Activated CD8-positive, alpha-beta T cell treated with anti-CD3 and anti-CD28 coated beads for 36 hours (primary cell): Measurements from ENCODE around the gene B4GALT5. TPM values are rescaled to one million over a fixed set of nuclear protein-coding genes. Genes with fewer than 3 reads are reported as not detected.

Experiments
- ATAC-seq: fragments of 200-7000 bp; cut with Tn5 transposase; one replicate; pipeline ENCODE4 v1.10.0; 2021; ENCODE audit warnings: mild to moderate bottlenecking, moderate library complexity
- CTCF ChIA-PET: fragments of 350-600 bp; sonication (Branson Sonifier 250); formaldehyde crosslinking; loops from one replicate; lab custom pipeline; 2021; ENCODE audit warnings: antibody characterized with exemption; lab: Charles Lee
- POLR2A ChIA-PET: fragments of 350-600 bp; sonication (Branson Sonifier 250); formaldehyde crosslinking; loops from one replicate; lab custom pipeline; 2021; ENCODE audit warnings: antibody characterized with exemption; lab: Charles Lee
- DNase-seq: peaks from one replicate; pipeline ENCODE4 v3.0.0-alpha.2; 2020
- H3K27ac Mint-ChIP-seq: one replicate; pipeline ENCODE4 v1.8.0; 2021; ENCODE audit warnings: mild to moderate bottlenecking, mixed read lengths
- H3K27me3 Mint-ChIP-seq: one replicate; pipeline ENCODE4 v1.8.0; 2021; ENCODE audit warnings: mixed read lengths
- H3K36me3 Mint-ChIP-seq: one replicate; pipeline ENCODE4 v1.8.0; 2021; ENCODE audit warnings: low read depth, mixed read lengths
- H3K4me1 Mint-ChIP-seq: one replicate; pipeline ENCODE4 v1.8.0; 2021; ENCODE audit warnings: low read depth, mixed read lengths
- H3K4me3 Mint-ChIP-seq: one replicate; pipeline ENCODE4 v1.8.0; 2021; ENCODE audit warnings: mild to moderate bottlenecking, moderate library complexity, mixed read lengths
- H3K9me3 Mint-ChIP-seq: one replicate; pipeline ENCODE4 v1.8.0; 2021; ENCODE audit warnings: mixed read lengths
- CTCF ChIP-seq: fragments of 200-600 bp; IDR thresholded peaks from one replicate; pipeline ENCODE4 v1.8.0; 2022; ENCODE audit warnings: antibody characterized with exemption, mild to moderate bottlenecking
- intact Hi-C: fragments of 100-400 bp; cut with micrococcal nuclease; formaldehyde crosslinking; loops from one replicate; pipeline ENCODE4 v1.10.0; 2022
- total RNA-seq, 2 experiments: library from RNA; stranded (reverse); gene quantifications; one replicate each; pipeline ENCODE4 v1.2.3, GENCODE V29; 2021

Gene B4GALT5
- total RNA-seq, 2 experiments from 2014 or later, result 16.5 to 16.8 TPM

- H3K4me3 Mint-ChIP-seq, result no peak overlapping the region
- ATAC-seq, result no peak
- no peak for DNase-seq
- H3K9me3 Mint-ChIP-seq, result peaks cover 7% of the 10 kb centered on the region
- ChIA-PET POLR2A (interaction anchor here (1.3 kb wide), 1 partner anchor 338 kb away, joined by 4 read pairs; no protein-coding TSS in a partner anchor), CTCF (interaction anchor here (0.6 to 1.8 kb wide), 4 partner anchors 83 to 247 kb away, joined by 3 to 5 read pairs (median 4); no protein-coding TSS in a partner anchor)
- peaks cover 2% of the 10 kb centered on the region for H3K4me1 Mint-ChIP-seq
- H3K27ac Mint-ChIP-seq, result no peak overlapping the region
- H3K27me3 Mint-ChIP-seq, result peaks cover 13% of the 10 kb centered on the region
- intact Hi-C loops, result no loop called here
- no peaks in the 10 kb centered on the region for H3K36me3 Mint-ChIP-seq
- no peak for TF ChIP-seq CTCF
Measured at GRCh38 chr20:49624317-49624716, 89.4 kb downstream of the B4GALT5 start.

- DNase-seq (no peak), ATAC-seq (no peak)
- POLR2A ChIA-PET, result no interaction called here
- Mint-ChIP-seq H3K4me3 (no peak overlapping the region), H3K9me3 (peaks cover 5% of the 10 kb centered on the region), H3K27ac (no peak overlapping the region), H3K36me3 (no peaks in the 10 kb centered on the region), H3K27me3 (peaks cover 13% of the 10 kb centered on the region), H3K4me1 (peaks cover 2% of the 10 kb centered on the region)
- no peak for TF ChIP-seq CTCF
- intact Hi-C loops, result no loop called here
- CTCF ChIA-PET, result interaction anchor here (0.6 to 1.8 kb wide), 2 partner anchors 15 to 224 kb away, joined by 4 to 5 read pairs; no protein-coding TSS in a partner anchor
Measured at GRCh38 chr20:49622243-49622642, 91.4 kb downstream of the B4GALT5 start.

GRCh38 chr20:49620364-49621240 lies 93.1 kb downstream of the B4GALT5 start:
- no peak overlapping the region for H3K27ac Mint-ChIP-seq
- intact Hi-C loops, result no loop called here

GRCh38 chr20:49619113-49620048 lies 94.3 kb downstream of the B4GALT5 start:
- Mint-ChIP-seq H3K4me3 (no peak overlapping the region), H3K9me3 (peaks cover 5% of the 10 kb centered on the region), H3K27ac (no peak overlapping the region), H3K27me3 (peaks cover 7% of the 10 kb centered on the region), H3K36me3 (no peaks in the 10 kb centered on the region), H3K4me1 (no peaks in the 10 kb centered on the region)
- intact Hi-C loops, result loop anchor here (10.0 kb wide), 2 partner anchors 105 to 305 kb away; no protein-coding TSS in a partner anchor
- no peak for TF ChIP-seq CTCF
- ChIA-PET POLR2A (no interaction called here), CTCF (interaction anchor here (1.0 to 1.7 kb wide), 4 partner anchors 9 to 226 kb away, joined by 4 to 11 read pairs (median 7); no protein-coding TSS in a partner anchor)
- DNase-seq, result no peak
- ATAC-seq, result no peak

More at GRCh38 chr20:49620364-49621240, 93.1 kb downstream of the B4GALT5 start:
- ATAC-seq, result peak; percentile 85
- H3K4me1 Mint-ChIP-seq, result no peaks in the 10 kb centered on the region
- CTCF ChIA-PET, result interaction anchor here (1.4 to 1.7 kb wide), 4 partner anchors 8 to 225 kb away, joined by 4 to 11 read pairs (median 7); no protein-coding TSS in a partner anchor
- DNase-seq, result peak; percentile 72
- POLR2A ChIA-PET, result interaction anchor here (0.9 kb wide), 1 partner anchor 49 kb away, joined by 3 read pairs; no protein-coding TSS in a partner anchor
- TF ChIP-seq CTCF, result no peak
- no peak overlapping the region for H3K4me3 Mint-ChIP-seq
- H3K36me3 Mint-ChIP-seq, result no peaks in the 10 kb centered on the region
- H3K9me3 Mint-ChIP-seq, result peaks cover 5% of the 10 kb centered on the region
- peaks cover 10% of the 10 kb centered on the region for H3K27me3 Mint-ChIP-seq
